Stimulated activated CD4-positive, alpha-beta T cell treated with anti-CD3 and anti-CD28 coated beads, TNF-alpha, amount 100 ng/mL, for 24 hours (primary cell): ENCODE results near the gene NACA2.
"Not testable (repeated sequence)": the region's sequence is repeated elsewhere in the genome, so short reads cannot be mapped to it uniquely, and the experiment has no call there.

ENCODE experiments used
- DNase-seq, 3 experiments: peaks; one replicate each; pipeline ENCODE4 v3.0.0-alpha.2; 2020; ENCODE audit warnings: low read depth in 3 of 3

NACA2 gene

GRCh38 chr17:61578645-61579044, 12.4 kb downstream of the NACA2 start:
- DNase-seq = no peak

- no peak for DNase-seq
These were observed 15.0 kb downstream of the NACA2 start for GRCh38 chr17:61575983-61576382.

GRCh38 chr17:61575352-61575975, 15.6 kb downstream of the NACA2 start:
- DNase-seq = no peak

- DNase-seq = no peak
These were observed 16.3 kb downstream of the NACA2 start for GRCh38 chr17:61574542-61575351.

DNA sequence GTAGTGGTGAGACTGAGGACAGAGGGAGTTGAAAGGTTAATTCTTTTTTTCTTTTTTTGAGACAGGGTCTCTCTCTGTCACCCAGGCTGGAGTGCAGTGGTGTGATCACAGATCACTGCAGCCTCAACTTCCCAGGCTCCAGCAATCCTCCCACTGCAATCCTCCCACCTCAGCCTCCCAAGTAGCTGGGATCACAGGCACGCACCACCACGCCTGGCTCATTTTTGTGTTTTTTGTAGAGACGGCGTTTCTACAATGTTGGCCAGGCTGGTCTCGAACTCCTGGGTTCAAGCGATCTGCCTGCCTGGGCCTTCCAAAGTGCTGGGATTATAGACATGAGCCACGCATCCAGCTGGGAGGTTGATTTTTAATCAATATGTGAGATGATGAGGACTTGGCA, 18.5 kb downstream of the NACA2 start:
- DNase-seq = not testable (repeated sequence)

- DNase-seq = no peak
These were observed 19.4 kb downstream of the NACA2 start for GRCh38 chr17:61571624-61572023.

DNA sequence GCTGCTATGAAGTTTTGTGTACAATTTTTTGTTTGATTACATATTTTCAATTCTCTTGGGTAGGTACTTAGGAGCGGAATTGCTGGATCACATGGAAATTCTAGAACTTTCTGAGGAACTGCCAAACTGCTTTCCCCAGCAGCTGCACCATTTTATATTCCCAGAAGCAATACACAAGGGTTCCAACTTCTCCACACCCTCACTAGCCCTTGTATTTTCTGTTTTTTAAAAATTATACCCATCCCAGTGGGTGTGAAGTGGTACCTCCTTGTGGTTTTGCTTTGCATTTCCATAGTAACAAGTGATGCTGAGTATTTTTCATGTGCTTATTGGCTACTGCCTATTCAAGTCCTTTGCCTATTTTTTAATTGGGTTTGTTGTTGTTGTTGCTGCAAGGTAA, 20.9 kb downstream of the NACA2 start:
- no peak for DNase-seq

DNA sequence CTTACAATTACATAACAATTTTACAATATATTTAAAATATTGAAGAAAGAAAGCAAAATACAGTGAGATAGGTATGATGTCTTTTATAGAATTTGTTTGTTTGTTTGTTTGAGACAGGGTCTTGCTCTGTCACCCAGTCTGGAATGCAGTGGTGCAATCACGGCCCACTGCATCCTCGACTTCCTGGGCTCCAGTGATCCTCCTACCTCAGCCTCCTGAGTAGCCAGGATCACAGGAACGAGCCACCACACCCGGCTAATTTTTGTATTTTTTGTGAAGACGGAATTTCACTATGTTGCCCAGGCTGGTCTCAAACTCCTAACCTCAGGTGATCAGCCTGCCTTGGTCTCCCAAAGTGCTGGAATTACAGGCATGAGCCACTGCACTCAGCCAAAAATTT, 21.5 kb downstream of the NACA2 start:
- not testable (repeated sequence) for DNase-seq

- DNase-seq = no peak
These were observed 22.6 kb downstream of the NACA2 start for GRCh38 chr17:61568219-61569072.

- no peak for DNase-seq
These were observed 23.8 kb downstream of the NACA2 start for GRCh38 chr17:61567045-61567802.

- not testable (repeated sequence) for DNase-seq
These were observed 24.6 kb downstream of the NACA2 start for GRCh38 chr17:61566448-61566847.

- DNase-seq = not testable (repeated sequence)
These were observed 25.2 kb downstream of the NACA2 start for GRCh38 chr17:61565850-61566249.

DNA sequence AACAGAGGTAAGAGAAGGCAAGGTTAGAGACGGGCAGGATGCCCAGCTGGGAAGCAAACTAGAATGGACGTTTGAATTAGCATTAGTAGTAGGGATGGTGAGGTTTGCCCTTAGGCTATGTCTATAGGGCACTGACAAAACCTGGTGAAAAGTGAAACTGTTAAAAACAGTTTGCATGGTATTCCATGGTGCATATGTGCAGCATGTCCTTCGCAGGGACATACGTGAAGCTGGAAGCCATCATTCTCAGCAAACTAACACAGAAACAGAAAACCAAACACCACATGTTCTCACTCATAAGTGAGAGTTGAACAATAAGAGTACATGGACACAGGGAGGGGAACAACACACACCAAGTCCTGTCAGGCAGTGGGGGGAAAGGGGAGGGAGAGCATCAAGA, 25.8 kb downstream of the NACA2 start:
- DNase-seq = no peak

GRCh38 chr17:61562287-61562686, 28.7 kb downstream of the NACA2 start:
- DNase-seq = no peak

GRCh38 chr17:61561354-61561753, 29.7 kb downstream of the NACA2 start:
- DNase-seq = no peak

GRCh38 chr17:61560071-61560470, 30.9 kb downstream of the NACA2 start:
- no peak for DNase-seq

- DNase-seq = no peak
These were observed 34.5 kb downstream of the NACA2 start for GRCh38 chr17:61556224-61557188.

DNA sequence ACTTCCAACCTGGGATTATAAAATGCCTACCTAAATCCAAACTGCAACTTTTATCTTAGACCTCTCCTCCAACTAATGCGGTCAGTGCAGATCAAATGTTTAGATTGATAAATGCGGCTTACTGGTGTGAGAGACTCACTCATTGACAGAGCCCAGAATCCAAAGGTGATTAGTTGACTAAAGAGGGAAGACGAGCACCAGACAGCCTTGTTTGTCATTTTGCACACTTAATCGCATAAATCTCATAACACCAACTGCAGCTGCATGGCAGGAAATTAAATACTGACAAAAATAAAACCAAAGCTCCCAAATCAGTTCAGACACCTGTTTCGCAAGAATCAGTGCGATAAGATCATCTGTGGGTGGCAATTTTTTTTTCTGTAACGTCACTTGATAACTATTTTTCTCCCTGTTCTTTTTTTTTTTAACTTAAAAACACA, 35.9 kb downstream of the NACA2 start:
- no peak for DNase-seq

GRCh38 chr17:61554209-61554608, 36.8 kb downstream of the NACA2 start:
- DNase-seq = no peak

DNA sequence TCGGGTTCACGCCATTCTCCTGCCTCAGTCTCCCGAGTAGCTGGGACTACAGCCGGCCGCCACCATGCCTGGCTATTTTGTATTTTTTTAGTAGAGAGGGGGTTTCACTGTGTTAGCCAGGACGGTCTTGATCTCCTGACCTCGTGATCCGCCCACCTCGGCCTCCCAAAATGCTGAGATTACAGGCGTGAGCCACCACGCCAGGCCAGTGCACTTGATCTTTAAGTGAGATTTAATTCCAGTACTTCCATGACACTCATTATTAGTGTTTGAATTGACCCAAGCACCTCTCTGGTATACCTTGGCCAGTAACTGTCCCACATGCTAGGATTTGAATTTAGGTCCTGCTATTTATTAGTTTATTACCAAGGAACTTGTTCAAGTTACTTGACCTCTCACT, 38.5 kb downstream of the NACA2 start:
- not testable (repeated sequence) for DNase-seq
